Measurements from ENCODE around the gene MYOC.
A peak's percentile ranks its signal among the peaks of the same experiment; 100 is the strongest.
"Not testable (repeated sequence)": the region's sequence is repeated elsewhere in the genome, so short reads cannot be mapped to it uniquely, and the experiment has no call there.

MYOC gene

GRCh38 chr1:171663036-171663853 is 10.8 kb upstream of the MYOC start:
- CTCF ChIA-PET = interaction anchor here (2.6 kb wide), 1 partner anchor 18 kb away, joined by 10 read pairs; no protein-coding TSS in a partner anchor

GRCh38 chr1:171661076-171661650 is 8.7 kb upstream of the MYOC start:
- POLR2A ChIA-PET = no interaction called here
- no peak for TF ChIP-seq CTCF (IDR thresholded peaks at IDR 0.05; ENCODE audit: control extremely low read depth, extremely low read depth, low read depth, missing control alignments)
- CTCF ChIA-PET = interaction anchor here (0.8 kb wide), 1 partner anchor 17 kb away, joined by 3 read pairs; no protein-coding TSS in a partner anchor
- DNase-seq (ENCODE audit: extremely low spot score) = no peak

More at GRCh38 chr1:171663036-171663853, 10.8 kb upstream of the MYOC start:
- POLR2A ChIA-PET = no interaction called here
- no peak for DNase-seq (ENCODE audit: extremely low spot score)
- no peak for TF ChIP-seq CTCF (IDR thresholded peaks at IDR 0.05; ENCODE audit: control extremely low read depth, extremely low read depth, low read depth, missing control alignments)

- CTCF ChIA-PET = interaction anchor here (0.8 to 6.6 kb wide), 8 partner anchors 11 to 332 kb away, joined by 3 to 62 read pairs (median 6); partner anchors contain the start of gene MYOCOS
- POLR2A ChIA-PET; DNase-seq (ENCODE audit: extremely low spot score): not testable (repeated sequence)
Measured at GRCh38 chr1:171656206-171656605, 3.7 kb upstream of the MYOC start.

- CTCF ChIA-PET = interaction anchor here (0.8 to 6.6 kb wide), 9 partner anchors 11 to 333 kb away, joined by 3 to 62 read pairs (median 4); partner anchors contain the start of gene MYOCOS
- TF ChIP-seq CTCF (IDR thresholded peaks at IDR 0.05; ENCODE audit: control extremely low read depth, extremely low read depth, low read depth, missing control alignments) = no peak
- DNase-seq (ENCODE audit: extremely low spot score) = no peak
- POLR2A ChIA-PET = no interaction called here
Measured at GRCh38 chr1:171655746-171656116, 3.2 kb upstream of the MYOC start.

GRCh38 chr1:171654942-171655745 is 2.7 kb upstream of the MYOC start:
- TF ChIP-seq CTCF (IDR thresholded peaks at IDR 0.05; ENCODE audit: control extremely low read depth, extremely low read depth, low read depth, missing control alignments) = peak; percentile 65
- peak; percentile 74 for DNase-seq (ENCODE audit: extremely low spot score)
- ChIA-PET CTCF (interaction anchor here (1.0 to 6.6 kb wide), 14 partner anchors 11 to 331 kb away, joined by 3 to 62 read pairs (median 4); partner anchors contain the start of gene MYOCOS), POLR2A (no interaction called here)

- DNase-seq (ENCODE audit: extremely low spot score) = no peak
- ChIA-PET POLR2A (no interaction called here), CTCF (interaction anchor here (1.0 to 6.6 kb wide), 14 partner anchors 10 to 331 kb away, joined by 3 to 62 read pairs (median 4); partner anchors contain the start of gene MYOCOS)
- no peak for TF ChIP-seq CTCF (IDR thresholded peaks at IDR 0.05; ENCODE audit: control extremely low read depth, extremely low read depth, low read depth, missing control alignments)
Measured at GRCh38 chr1:171654201-171654941, 1.9 kb upstream of the MYOC start.
